Spinal cord (tissue), 10 donors: ENCODE data around the gene IHH. TPM values are rescaled to one million over a fixed set of nuclear protein-coding genes. Genes with fewer than 3 reads are reported as not detected.

ENCODE experiments used
- DNase-seq, 6 donors: peaks; one replicate each; pipeline versions ENCODE4 v3.0.0 to v3.0.0-alpha.2; 2013 to 2015; ENCODE audit warnings: low spot score in 6 of 6, low read depth in 4 of 6
- H3K27ac ChIP-seq: one replicate; pipeline ENCODE4 v1.5.1; 2013; ENCODE audit warnings: low read depth, low read length, control low read depth
- H3K27me3 ChIP-seq: one replicate; pipeline ENCODE4 v1.6.1; 2013; ENCODE audit warnings: low read length; ENCODE audit not compliant: control insufficient read depth, insufficient read depth
- H3K36me3 ChIP-seq: one replicate; pipeline ENCODE4 v1.6.1; 2013; ENCODE audit warnings: low read length; ENCODE audit not compliant: control insufficient read depth, insufficient read depth
- H3K4me1 ChIP-seq: one replicate; pipeline ENCODE4 v1.6.1; 2013; ENCODE audit warnings: low read length; ENCODE audit not compliant: control insufficient read depth, insufficient read depth
- H3K4me3 ChIP-seq: one replicate; pipeline ENCODE4 v1.5.1; 2013; ENCODE audit warnings: low read depth, low read length, control low read depth
- H3K9me3 ChIP-seq: one replicate; pipeline ENCODE4 v1.6.1; 2013; ENCODE audit warnings: low read length; ENCODE audit not compliant: control insufficient read depth, insufficient read depth
- WGBS: methylation state at CpG from one replicate; pipeline ENCODE4 v1.1.5; 2013; ENCODE audit warnings: missing lambda C conversion rate; ENCODE audit not compliant: insufficient coverage; 5-methylcytosine and 5-hydroxymethylcytosine counted together
- polyA plus RNA-seq, 2 donors: library from polyadenylated mRNA; unstranded; fragments of 120-200 nt; gene quantifications; one replicate each; pipeline ENCODE4 v1.2.1, GENCODE V29; 2013; ENCODE audit not compliant: insufficient read length in 2 of 2
- total RNA-seq, 2 donors: library from RNA; depleted of rRNA in 1 of 2; stranded (reverse); fragments of 120-200 nt in 1 of 2; fragments of >200 nt in 1 of 2; gene quantifications; one replicate each; pipeline versions ENCODE4 v1.2.3 to v1.2.4, GENCODE V29; 2013 to 2014
- donor health status: healthy.

IHH gene
- total and polyA plus RNA-seq, 4 donors, result 0.28 to 0.59 (median 0.34) TPM

DNA sequence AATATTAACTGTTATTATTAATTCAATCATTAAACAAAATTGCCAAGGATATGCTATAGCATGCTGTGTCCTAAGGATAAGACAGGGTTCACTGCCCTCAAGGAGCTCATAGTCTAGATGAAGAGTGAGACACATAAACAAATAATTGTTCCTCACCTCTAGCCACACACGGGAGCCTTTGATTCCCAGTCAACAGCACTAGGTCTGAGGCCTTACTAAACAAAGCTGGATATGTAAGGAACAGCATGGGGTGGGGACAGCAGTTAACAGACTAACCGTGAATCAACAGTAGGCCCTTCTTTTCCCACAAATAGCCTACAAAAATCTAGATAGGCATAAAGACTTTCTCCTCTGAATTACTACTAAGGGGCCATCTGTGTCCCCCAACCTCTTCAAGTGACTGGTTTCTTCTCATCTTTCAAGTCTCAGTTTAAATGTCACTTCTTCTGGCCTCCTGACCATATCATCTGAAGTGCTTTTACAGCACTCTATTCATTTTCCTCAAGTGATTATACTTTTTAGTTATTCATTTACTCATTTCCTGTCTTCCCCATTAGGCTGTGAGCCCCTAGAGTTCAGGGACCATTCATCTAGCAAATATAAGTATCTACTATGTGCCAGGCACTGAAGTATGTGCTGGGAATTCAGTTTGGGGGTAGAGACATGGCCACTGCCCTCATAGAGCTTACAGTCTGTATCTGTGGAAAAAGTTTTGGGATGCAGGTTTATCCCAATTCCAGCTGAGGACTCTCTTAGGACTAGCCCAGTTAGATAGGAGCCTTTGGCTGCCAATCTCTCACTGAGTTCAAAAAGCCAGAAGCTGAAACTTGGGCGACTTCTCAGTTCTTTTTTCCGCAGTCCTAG is 29.9 kb upstream of the IHH start:
- Histone ChIP-seq H3K4me1 (peaks cover 6% of the 10 kb centered on the region), H3K36me3 (no peaks in the 10 kb centered on the region), H3K9me3 (no peaks in the 10 kb centered on the region), H3K4me3 (no peak overlapping the region), H3K27ac (no peak overlapping the region), H3K27me3 (no peaks in the 10 kb centered on the region)
- no CpG with 5 or more reads among the region's 4 CpGs for WGBS
- no peak for DNase-seq

DNA sequence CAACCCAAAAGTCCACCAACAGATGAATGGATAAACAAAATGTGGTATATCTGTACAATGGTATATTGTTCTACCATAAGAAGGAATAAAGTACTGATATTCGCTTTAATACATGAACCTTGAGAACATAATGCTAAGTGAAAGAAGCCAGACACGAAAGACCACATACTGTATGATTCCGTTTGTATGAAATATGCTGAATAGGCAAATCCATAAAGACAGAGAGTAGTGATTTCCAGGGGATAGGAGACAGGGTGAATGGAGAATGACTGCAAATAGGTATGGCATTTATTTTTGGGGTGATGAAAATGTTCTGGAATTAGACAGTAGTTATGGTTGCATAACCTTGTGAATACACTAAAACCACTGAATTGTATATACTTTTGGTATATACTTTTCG is 28.6 kb upstream of the IHH start:
- 98% methylated on average over 3 of the region's 4 CpGs for WGBS

DNA sequence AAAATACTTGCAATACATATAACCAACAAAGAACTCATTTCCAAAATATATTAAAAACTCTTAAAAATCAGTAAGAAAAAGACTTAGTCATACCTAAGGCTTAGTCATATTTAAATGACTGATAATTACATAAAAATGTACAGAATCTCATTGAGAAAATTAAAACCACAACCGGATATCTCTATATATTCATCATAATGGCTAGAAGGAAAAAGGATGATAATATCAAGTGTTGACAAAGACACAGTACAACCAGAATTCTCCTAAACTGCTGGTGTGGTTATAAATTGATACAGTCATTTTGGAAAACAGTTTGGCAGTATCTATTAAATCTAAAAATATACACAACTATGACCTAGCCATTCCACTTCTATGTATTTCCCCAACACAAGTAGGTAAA is 27.1 kb upstream of the IHH start:
- Histone ChIP-seq H3K27me3 (no peaks in the 10 kb centered on the region), H3K9me3 (no peaks in the 10 kb centered on the region), H3K4me1 (peaks cover 6% of the 10 kb centered on the region), H3K36me3 (no peaks in the 10 kb centered on the region), H3K4me3 (no peak overlapping the region), H3K27ac (no peak overlapping the region)
- DNase-seq, result no peak
- WGBS, result no CpG with 5 or more reads among the region's 1 CpG

More for the DNA sequence above, 28.6 kb upstream of the IHH start:
- Histone ChIP-seq H3K4me1 (peaks cover 6% of the 10 kb centered on the region), H3K27ac (no peak overlapping the region), H3K27me3 (no peaks in the 10 kb centered on the region), H3K4me3 (no peak overlapping the region), H3K9me3 (no peaks in the 10 kb centered on the region), H3K36me3 (no peaks in the 10 kb centered on the region)
- no peak for DNase-seq

GRCh38 chr2:219087361-219087760 is 26.6 kb upstream of the IHH start:
- no peak overlapping the region for H3K27ac ChIP-seq
- no peaks in the 10 kb centered on the region for H3K27me3 ChIP-seq
- H3K9me3 ChIP-seq, result no peaks in the 10 kb centered on the region
- H3K4me1 ChIP-seq, result peaks cover 6% of the 10 kb centered on the region
- no peak overlapping the region for H3K4me3 ChIP-seq
- H3K36me3 ChIP-seq, result no peaks in the 10 kb centered on the region
- DNase-seq, result peak in 3 of 6 donors; percentile 7 to 60 (median 32)
- WGBS, result 35% methylated on average over 2 of the region's 5 CpGs

DNA sequence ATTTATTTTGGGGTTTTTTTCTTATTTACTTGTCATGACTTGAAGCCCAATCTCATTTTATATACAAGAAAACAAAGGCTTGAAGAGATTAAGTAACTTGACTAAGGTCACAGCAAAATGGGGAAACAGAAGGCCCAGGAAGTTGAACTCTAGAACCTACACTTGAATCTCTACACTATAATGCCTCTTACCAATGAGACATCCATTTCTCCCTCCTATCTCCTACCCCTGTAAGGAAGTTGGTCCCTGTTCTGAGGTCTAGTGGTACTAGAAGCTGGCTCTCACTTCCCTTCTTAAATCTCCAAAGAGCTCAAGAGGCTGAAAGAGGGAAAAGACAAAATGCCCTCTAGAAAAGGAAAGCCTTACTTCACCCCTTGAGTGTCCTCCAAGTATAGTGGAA is 25.5 kb upstream of the IHH start:
- Histone ChIP-seq H3K4me3 (no peak overlapping the region), H3K4me1 (peaks cover 6% of the 10 kb centered on the region), H3K36me3 (no peaks in the 10 kb centered on the region), H3K27me3 (no peaks in the 10 kb centered on the region), H3K9me3 (no peaks in the 10 kb centered on the region), H3K27ac (no peak overlapping the region)
- DNase-seq, result no peak

- peaks cover 6% of the 10 kb centered on the region for H3K4me1 ChIP-seq
- no peaks in the 10 kb centered on the region for H3K9me3 ChIP-seq
- H3K36me3 ChIP-seq, result no peaks in the 10 kb centered on the region
- H3K27ac ChIP-seq, result no peak overlapping the region
- no peak for DNase-seq
- H3K27me3 ChIP-seq, result no peaks in the 10 kb centered on the region
- no peak overlapping the region for H3K4me3 ChIP-seq
Measured at GRCh38 chr2:219084791-219085190, 24.1 kb upstream of the IHH start.

GRCh38 chr2:219082332-219082958 is 21.7 kb upstream of the IHH start:
- H3K4me1 ChIP-seq, result peaks cover 6% of the 10 kb centered on the region
- H3K27me3 ChIP-seq, result no peaks in the 10 kb centered on the region
- no peaks in the 10 kb centered on the region for H3K36me3 ChIP-seq
- H3K9me3 ChIP-seq, result no peaks in the 10 kb centered on the region
- peak in 1 of 6 donors; percentile 4 for DNase-seq
- no peak overlapping the region for H3K27ac ChIP-seq
- H3K4me3 ChIP-seq, result no peak overlapping the region
- 56% methylated on average over 3 of the region's 5 CpGs for whole genome bisulfite sequencing

- peaks cover 4% of the 10 kb centered on the region for H3K4me1 ChIP-seq
- H3K27me3 ChIP-seq, result no peaks in the 10 kb centered on the region
- no peak overlapping the region for H3K27ac ChIP-seq
- no peak for DNase-seq
- no peaks in the 10 kb centered on the region for H3K9me3 ChIP-seq
- no peak overlapping the region for H3K4me3 ChIP-seq
- no peaks in the 10 kb centered on the region for H3K36me3 ChIP-seq
Measured at GRCh38 chr2:219081701-219082331, 21.1 kb upstream of the IHH start.

- no peaks in the 10 kb centered on the region for H3K9me3 ChIP-seq
- H3K36me3 ChIP-seq, result no peaks in the 10 kb centered on the region
- H3K4me3 ChIP-seq, result no peak overlapping the region
- H3K4me1 ChIP-seq, result no peaks in the 10 kb centered on the region
- H3K27ac ChIP-seq, result no peak overlapping the region
- H3K27me3 ChIP-seq, result no peaks in the 10 kb centered on the region
- DNase-seq, result no peak
- 82% methylated on average over 5 of the region's 7 CpGs for WGBS
Measured at GRCh38 chr2:219081096-219081495, 20.4 kb upstream of the IHH start.

DNA sequence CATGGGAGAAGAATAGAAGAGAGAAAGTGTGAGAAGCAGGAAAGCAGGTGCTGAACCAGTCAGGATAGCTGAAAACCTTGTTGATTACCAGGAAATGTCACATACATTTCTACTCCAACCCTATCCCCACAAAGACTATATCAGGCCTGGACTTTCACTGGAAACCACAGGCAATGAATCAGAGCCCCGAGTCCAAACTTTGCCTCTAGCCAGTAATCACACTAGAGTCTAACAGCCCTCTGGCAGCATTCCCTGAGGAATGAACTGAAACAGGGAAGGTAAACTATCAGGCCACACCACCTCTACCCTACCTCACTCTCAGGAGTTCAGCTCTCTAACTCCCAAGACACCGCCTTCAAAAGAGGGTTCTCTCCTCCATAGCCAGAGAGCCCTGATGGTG is 18.7 kb upstream of the IHH start:
- H3K36me3 ChIP-seq, result no peaks in the 10 kb centered on the region
- no peaks in the 10 kb centered on the region for H3K4me1 ChIP-seq
- H3K4me3 ChIP-seq, result no peak overlapping the region
- no peak overlapping the region for H3K27ac ChIP-seq
- DNase-seq, result no peak
- 93% methylated on average over 2 of the region's 2 CpGs for WGBS
- no peaks in the 10 kb centered on the region for H3K9me3 ChIP-seq
- H3K27me3 ChIP-seq, result no peaks in the 10 kb centered on the region
